GM19463 (cell line): ENCODE data around the gene TBL1XR1.
A peak's percentile ranks its signal among the peaks of the same experiment; 100 is the strongest.

Source experiments
- ATAC-seq: cut with Tn5 transposase; IDR thresholded peaks from one replicate; pipeline ENCODE4 v1.9.1; 2021; ENCODE audit warnings: mild to moderate bottlenecking, moderate library complexity; ENCODE audit not compliant: unreplicated experiment

The TBL1XR1 gene

GRCh38 chr3:177197041-177197726 lies at the start of gene TBL1XR1:
Gene TBL1XR1, minus strand, starts transcription at chr3:177197482. Its CDS starts 132,505 bp downstream, at chr3:177064977.
- peak; percentile 35 for ATAC-seq

GRCh38 chr3:177245250-177245649 lies 48.0 kb upstream of the TBL1XR1 start:
- no peak for ATAC-seq

GRCh38 chr3:177244606-177245005 lies 47.3 kb upstream of the TBL1XR1 start:
- no peak for ATAC-seq

- no peak for ATAC-seq
Observed at GRCh38 chr3:177238686-177239216, 41.5 kb upstream of the TBL1XR1 start.

- ATAC-seq, result no peak
Observed at GRCh38 chr3:177237206-177237605, 39.9 kb upstream of the TBL1XR1 start.

GRCh38 chr3:177236704-177237103 lies 39.4 kb upstream of the TBL1XR1 start:
- ATAC-seq, result no peak

- ATAC-seq, result no peak
Observed at GRCh38 chr3:177234121-177234520, 36.8 kb upstream of the TBL1XR1 start.

- ATAC-seq, result no peak
Observed at GRCh38 chr3:177231242-177231641, 34.0 kb upstream of the TBL1XR1 start.

- ATAC-seq, result no peak
Observed at GRCh38 chr3:177230641-177231040, 33.4 kb upstream of the TBL1XR1 start.

GRCh38 chr3:177229791-177230190 lies 32.5 kb upstream of the TBL1XR1 start:
- no peak for ATAC-seq

- no peak for ATAC-seq
Observed at GRCh38 chr3:177228601-177229190, 31.4 kb upstream of the TBL1XR1 start.

- no peak for ATAC-seq
Observed at GRCh38 chr3:177224414-177224813, 27.1 kb upstream of the TBL1XR1 start.

GRCh38 chr3:177221744-177222143 lies 24.5 kb upstream of the TBL1XR1 start:
- no peak for ATAC-seq

GRCh38 chr3:177220136-177220974 lies 23.1 kb upstream of the TBL1XR1 start:
- no peak for ATAC-seq

GRCh38 chr3:177213801-177214535 lies 16.7 kb upstream of the TBL1XR1 start:
- no peak for ATAC-seq

- no peak for ATAC-seq
Observed at GRCh38 chr3:177212756-177213155, 15.5 kb upstream of the TBL1XR1 start.

- no peak for ATAC-seq
Observed at GRCh38 chr3:177212278-177212610, 15.0 kb upstream of the TBL1XR1 start.

- no peak for ATAC-seq
Observed at GRCh38 chr3:177211503-177212277, 14.4 kb upstream of the TBL1XR1 start.

- no peak for ATAC-seq
Observed at GRCh38 chr3:177210744-177211502, 13.6 kb upstream of the TBL1XR1 start.
